H9 (cell line): Measurements from ENCODE around the gene CELA2A. TPM values are rescaled to one million over a fixed set of nuclear protein-coding genes. Genes with fewer than 3 reads are reported as not detected.

Experiments used
- DNase-seq: peaks from one replicate; pipeline ENCODE4 v3.0.0-alpha.2; 2017
- H2AFZ ChIP-seq: one replicate; pipeline ENCODE4 v1.6.1; 2013; ENCODE audit warnings: mild to moderate bottlenecking, low read length, control low read depth, moderate library complexity
- H2AK5ac ChIP-seq: 2 replicates; pipeline ENCODE4 v1.6.1; 2013; ENCODE audit warnings: low read length, control low read depth, mixed read lengths; ENCODE audit not compliant: insufficient read length
- H2BK120ac ChIP-seq: one replicate; pipeline ENCODE4 v1.6.1; 2013; ENCODE audit warnings: low read depth, mild to moderate bottlenecking, low read length, control low read depth, inconsistent platforms; ENCODE audit not compliant: poor library complexity, severe bottlenecking
- H2BK12ac ChIP-seq: 2 replicates; pipeline ENCODE4 v1.6.1; 2013; ENCODE audit warnings: low read length, control low read depth, mixed read lengths, low read depth; ENCODE audit not compliant: insufficient read length
- H2BK15ac ChIP-seq: 2 replicates; pipeline ENCODE4 v1.6.1; 2013; ENCODE audit warnings: low read depth, low read length, control low read depth
- H2BK20ac ChIP-seq: one replicate; pipeline ENCODE4 v1.6.1; 2013; ENCODE audit warnings: low read depth, mild to moderate bottlenecking, low read length, control low read depth, inconsistent platforms; ENCODE audit not compliant: poor library complexity, severe bottlenecking
- H2BK5ac ChIP-seq: 2 replicates; pipeline ENCODE4 v1.6.1; 2013; ENCODE audit warnings: low read length, control low read depth, mixed read lengths; ENCODE audit not compliant: insufficient read length
- H3K14ac ChIP-seq: 2 replicates; pipeline ENCODE4 v1.6.1; 2013; ENCODE audit warnings: low read length, control low read depth; ENCODE audit not compliant: insufficient read depth
- H3K18ac ChIP-seq: 2 replicates; pipeline ENCODE4 v1.6.1; 2013; ENCODE audit warnings: low read depth, mild to moderate bottlenecking, mixed read lengths, low read length, control low read depth; ENCODE audit not compliant: insufficient read length
- H3K23ac ChIP-seq: 2 replicates; pipeline ENCODE4 v1.6.1; 2013; ENCODE audit warnings: low read length, control low read depth, mixed read lengths, low read depth; ENCODE audit not compliant: insufficient read length
- H3K23me2 ChIP-seq: 2 replicates; pipeline ENCODE4 v1.6.1; 2013; ENCODE audit warnings: low read depth, mild to moderate bottlenecking, mixed read lengths, low read length, control low read depth; ENCODE audit not compliant: insufficient read length, poor library complexity, severe bottlenecking
- H3K27ac ChIP-seq: 2 replicates; pipeline ENCODE4 v1.5.1; 2013; ENCODE audit warnings: low read length, control low read depth, mixed read lengths, low read depth; ENCODE audit not compliant: insufficient read length
- H3K27me3 ChIP-seq: 2 replicates; pipeline ENCODE4 v1.6.1; 2013; ENCODE audit warnings: low read length, control low read depth, inconsistent platforms; ENCODE audit not compliant: insufficient read depth
- H3K4ac ChIP-seq: 2 replicates; pipeline ENCODE4 v1.6.1; 2013; ENCODE audit warnings: low read depth, mild to moderate bottlenecking, control low read depth, inconsistent platforms, low read length, moderate library complexity
- H3K4me1 ChIP-seq: 2 replicates; pipeline ENCODE4 v1.6.1; 2013; ENCODE audit warnings: low read length, control low read depth, inconsistent platforms; ENCODE audit not compliant: insufficient read depth
- H3K4me2 ChIP-seq: 2 replicates; pipeline ENCODE4 v1.6.1; 2013; ENCODE audit warnings: low read length, control low read depth, mixed read lengths; ENCODE audit not compliant: insufficient read length, insufficient read depth
- H3K56ac ChIP-seq: 2 replicates; pipeline ENCODE4 v1.6.1; 2013; ENCODE audit warnings: low read depth, mild to moderate bottlenecking, mixed read lengths, low read length, control low read depth; ENCODE audit not compliant: insufficient read length
- H3K79me1 ChIP-seq: 2 replicates; pipeline ENCODE4 v1.6.1; 2013; ENCODE audit warnings: low read depth, mild to moderate bottlenecking, moderate library complexity, low read length, control low read depth, inconsistent platforms; ENCODE audit not compliant: insufficient read depth, poor library complexity, severe bottlenecking
- H3K79me2 ChIP-seq: 2 replicates; pipeline ENCODE4 v1.6.1; 2013; ENCODE audit warnings: low read length, control low read depth, inconsistent platforms; ENCODE audit not compliant: insufficient read depth
- H3K9ac ChIP-seq: 2 replicates; pipeline ENCODE4 v1.6.1; 2013; ENCODE audit warnings: low read length, control low read depth, mixed read lengths; ENCODE audit not compliant: insufficient read length; ENCODE audit errors: extremely low read depth
- H3K9me3 ChIP-seq: one replicate; pipeline ENCODE4 v1.6.1; 2013; ENCODE audit warnings: low read depth, low read length, inconsistent platforms; ENCODE audit not compliant: control insufficient read depth
- H3T11ph ChIP-seq: one replicate; pipeline ENCODE4 v1.6.1; 2013; ENCODE audit warnings: mild to moderate bottlenecking, low read length, control low read depth, inconsistent platforms
- H4K20me1 ChIP-seq: one replicate; pipeline ENCODE4 v1.6.1; 2013; ENCODE audit not compliant: control insufficient read depth, insufficient read length, insufficient read depth
- H4K5ac ChIP-seq: 2 replicates; pipeline ENCODE4 v1.6.1; 2013; ENCODE audit warnings: low read depth, mild to moderate bottlenecking, mixed read lengths, low read length, control low read depth; ENCODE audit not compliant: insufficient read length
- H4K8ac ChIP-seq: replicated peaks from 2 replicates; pipeline ENCODE4 v1.6.1; 2013; ENCODE audit warnings: low read length, control low read depth, mixed read lengths, low read depth; ENCODE audit not compliant: insufficient read length
- H4K91ac ChIP-seq: 2 replicates; pipeline ENCODE4 v1.6.1; 2013; ENCODE audit warnings: low read depth, mild to moderate bottlenecking, moderate library complexity, mixed read lengths, low read length, control low read depth; ENCODE audit not compliant: insufficient read length
- H3K27ac Mint-ChIP-seq, 3 experiments: 2 replicates in 2 of 3; 3 replicates in 1 of 3; pipeline ENCODE4 v1.8.0; 2020 to 2021; ENCODE audit warnings: mixed read lengths in 3 of 3, mild to moderate bottlenecking in 1 of 3, moderate library complexity in 1 of 3
- H3K27me3 Mint-ChIP-seq: 2 replicates; pipeline ENCODE4 v1.8.0; 2021; ENCODE audit warnings: low read depth, mild to moderate bottlenecking, moderate library complexity, mixed read lengths
- H3K36me3 Mint-ChIP-seq, 3 experiments: 2 replicates in 2 of 3; 3 replicates in 1 of 3; pipeline ENCODE4 v1.8.0; 2020 to 2021; ENCODE audit warnings: low read depth in 3 of 3, mixed read lengths in 3 of 3; ENCODE audit not compliant: insufficient read depth in 1 of 3
- H3K4me1 Mint-ChIP-seq, 2 experiments: 2 replicates each; pipeline ENCODE4 v1.8.0; 2020; ENCODE audit warnings: mixed read lengths in 2 of 2
- H3K4me3 Mint-ChIP-seq, 2 experiments: 2 replicates in 1 of 2; 3 replicates in 1 of 2; pipeline ENCODE4 v1.8.0; 2020 to 2021; ENCODE audit warnings: mild to moderate bottlenecking in 2 of 2, mixed read lengths in 2 of 2, moderate library complexity in 1 of 2
- H3K9me3 Mint-ChIP-seq, 2 experiments: 2 replicates in 1 of 2; 3 replicates in 1 of 2; pipeline ENCODE4 v1.8.0; 2020; ENCODE audit warnings: mild to moderate bottlenecking in 2 of 2, mixed read lengths in 2 of 2, moderate library complexity in 1 of 2
- WGBS: extraction: QIAGEN DNeasy Blood & Tissue Kit; methylation state at CpG from one replicate; pipeline ENCODE4 v1.1.7; 2013; ENCODE audit warnings: missing lambda C conversion rate, low lambda C conversion rate, mixed read lengths; ENCODE audit not compliant: insufficient read length; ENCODE audit errors: extremely low coverage; 5-methylcytosine and 5-hydroxymethylcytosine counted together
- total RNA-seq: library from RNA; stranded (reverse); gene quantifications from 2 replicates; pipeline ENCODE4 v1.2.1, GENCODE V29; 2021
- TF ChIP-seq, protein P1 (sequence below): fragments of 200-600 bp; sonication (generic); conservative IDR thresholded peaks from 3 replicates; pipeline ENCODE4 v1.8.0; 2021; ENCODE audit warnings: antibody characterized with exemption, mild to moderate bottlenecking

Gene CELA2A
- total RNA-seq, 1 experiment from 2014 or later, result not detected

DNA sequence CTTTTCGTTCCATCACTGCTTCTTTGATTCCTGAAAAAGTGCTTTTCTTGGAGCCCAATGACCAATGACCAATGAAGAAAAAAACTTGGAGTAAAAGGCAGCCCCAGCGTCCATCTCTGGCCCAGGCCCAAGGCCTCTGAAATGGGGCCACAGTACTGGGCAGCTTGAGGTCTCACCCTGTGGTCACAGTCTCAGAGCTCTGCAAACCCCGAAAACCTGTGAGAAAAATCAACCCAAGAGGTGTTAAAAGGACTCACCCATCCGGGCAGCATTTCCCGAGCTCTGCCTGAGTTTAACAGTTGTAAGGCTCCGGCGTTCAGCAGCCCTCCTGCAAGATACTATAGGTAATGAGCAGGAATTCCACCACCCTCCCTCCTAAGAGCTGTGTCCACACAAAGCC, 49.0 kb upstream of the CELA2A start:
- no peak for DNase-seq
- H3K18ac ChIP-seq, result no peak overlapping the region
- WGBS, result no CpG with 5 or more reads among the region's 7 CpGs
- H2BK5ac ChIP-seq, result no peak overlapping the region
- TF ChIP-seq, protein P1, sequence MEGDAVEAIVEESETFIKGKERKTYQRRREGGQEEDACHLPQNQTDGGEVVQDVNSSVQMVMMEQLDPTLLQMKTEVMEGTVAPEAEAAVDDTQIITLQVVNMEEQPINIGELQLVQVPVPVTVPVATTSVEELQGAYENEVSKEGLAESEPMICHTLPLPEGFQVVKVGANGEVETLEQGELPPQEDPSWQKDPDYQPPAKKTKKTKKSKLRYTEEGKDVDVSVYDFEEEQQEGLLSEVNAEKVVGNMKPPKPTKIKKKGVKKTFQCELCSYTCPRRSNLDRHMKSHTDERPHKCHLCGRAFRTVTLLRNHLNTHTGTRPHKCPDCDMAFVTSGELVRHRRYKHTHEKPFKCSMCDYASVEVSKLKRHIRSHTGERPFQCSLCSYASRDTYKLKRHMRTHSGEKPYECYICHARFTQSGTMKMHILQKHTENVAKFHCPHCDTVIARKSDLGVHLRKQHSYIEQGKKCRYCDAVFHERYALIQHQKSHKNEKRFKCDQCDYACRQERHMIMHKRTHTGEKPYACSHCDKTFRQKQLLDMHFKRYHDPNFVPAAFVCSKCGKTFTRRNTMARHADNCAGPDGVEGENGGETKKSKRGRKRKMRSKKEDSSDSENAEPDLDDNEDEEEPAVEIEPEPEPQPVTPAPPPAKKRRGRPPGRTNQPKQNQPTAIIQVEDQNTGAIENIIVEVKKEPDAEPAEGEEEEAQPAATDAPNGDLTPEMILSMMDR, result no peak
- H2BK15ac ChIP-seq, result no peak overlapping the region
- H3K27me3 ChIP-seq, result peaks cover 4% of the 10 kb centered on the region; the same call in 1 of the 2 replicates
- no peaks in the 10 kb centered on the region for H3K4me1 ChIP-seq
- H3K27ac Mint-ChIP-seq, result no peak overlapping the region
- no peaks in the 10 kb centered on the region for H3K79me2 ChIP-seq
- H3K23ac ChIP-seq, result no peak overlapping the region
- no peak overlapping the region for H3K9ac ChIP-seq
- H4K8ac ChIP-seq, result no peak overlapping the region
- H3K27me3 Mint-ChIP-seq, result peaks cover 68% of the 10 kb centered on the region
- H3K9me3 Mint-ChIP-seq, result no peaks in the 10 kb centered on the region
- H3K4me1 Mint-ChIP-seq, result peaks cover 19 to 25% of the 10 kb centered on the region in 2 experiments
- H4K91ac ChIP-seq, result no peak overlapping the region
- no peak overlapping the region for H4K5ac ChIP-seq
- H3K23me2 ChIP-seq, result peaks cover 9% of the 10 kb centered on the region
- H3K36me3 Mint-ChIP-seq, result no peaks in the 10 kb centered on the region; a peak in 1 of 7 replicates
- H2AK5ac ChIP-seq, result no peak overlapping the region
- H3K14ac ChIP-seq, result no peak overlapping the region
- no peak overlapping the region for H3K4me3 Mint-ChIP-seq
- H2BK120ac ChIP-seq, result no peak overlapping the region
- H3T11ph ChIP-seq, result no peak overlapping the region
- H2AFZ ChIP-seq, result no peak overlapping the region
- H3K27ac ChIP-seq, result no peak overlapping the region
- no peaks in the 10 kb centered on the region for H3K9me3 ChIP-seq
- H4K20me1 ChIP-seq, result no peaks in the 10 kb centered on the region
- H2BK12ac ChIP-seq, result no peak overlapping the region
- H3K56ac ChIP-seq, result no peak overlapping the region
- H3K4ac ChIP-seq, result no peak overlapping the region
- no peak overlapping the region for H3K4me2 ChIP-seq
- H3K79me1 ChIP-seq, result no peaks in the 10 kb centered on the region
- H2BK20ac ChIP-seq, result no peak overlapping the region
